Stimulated activated naive CD8-positive, alpha-beta T cell treated with anti-CD3 and anti-CD28 coated beads, Interleukin-15, amount 100 ng/mL, for 72 hours (primary cell): ENCODE measurements around the gene TMEM82.

Experiments
- ATAC-seq: fragments of 150-1000 bp; cut with Tn5 transposase; 2 replicates; pipeline ENCODE4 v1.10.0; 2021; ENCODE audit warnings: mild to moderate bottlenecking, moderate library complexity
- DNase-seq, 2 donors: peaks; one replicate each; pipeline ENCODE4 v3.0.0; 2021 to 2022
- H3K27ac Mint-ChIP-seq, 2 donors: one replicate each; pipeline ENCODE4 v1.8.0; 2022; ENCODE audit warnings: mild to moderate bottlenecking in 2 of 2, mixed read lengths in 2 of 2, moderate library complexity in 2 of 2
- H3K27me3 Mint-ChIP-seq: one replicate; pipeline ENCODE4 v1.8.0; 2022; ENCODE audit warnings: mixed read lengths
- H3K4me1 Mint-ChIP-seq: one replicate; pipeline ENCODE4 v1.8.0; 2022; ENCODE audit warnings: mild to moderate bottlenecking, mixed read lengths
- H3K4me3 Mint-ChIP-seq, 2 donors: one replicate each; pipeline ENCODE4 v1.8.0; 2022; ENCODE audit warnings: mild to moderate bottlenecking in 2 of 2, mixed read lengths in 2 of 2, moderate library complexity in 1 of 2
- H3K9me3 Mint-ChIP-seq, 2 donors: one replicate each; pipeline ENCODE4 v1.8.0; 2022; ENCODE audit warnings: mixed read lengths in 2 of 2

Gene TMEM82

GRCh38 chr1:15712168-15712567 lies 30.1 kb upstream of the TMEM82 start:
- DNase-seq: no peak
- ATAC-seq: peak; percentile 70
- no peaks in the 10 kb centered on the region for H3K27me3 Mint-ChIP-seq
- no peak overlapping the region for H3K27ac Mint-ChIP-seq
- H3K9me3 Mint-ChIP-seq: no peaks in the 10 kb centered on the region
- H3K4me1 Mint-ChIP-seq: peaks cover 13% of the 10 kb centered on the region
- no peak overlapping the region for H3K4me3 Mint-ChIP-seq

GRCh38 chr1:15714406-15715136 lies 27.7 kb upstream of the TMEM82 start:
- Mint-ChIP-seq H3K27me3 (no peaks in the 10 kb centered on the region), H3K27ac (no peak overlapping the region), H3K4me1 (peaks cover 13% of the 10 kb centered on the region), H3K9me3 (no peaks in the 10 kb centered on the region), H3K4me3 (no peak overlapping the region)
- ATAC-seq (no peak), DNase-seq (no peak)

- Mint-ChIP-seq H3K27ac (no peak overlapping the region), H3K9me3 (no peaks in the 10 kb centered on the region)
- no peak for ATAC-seq
These were observed 24.7 kb upstream of the TMEM82 start for GRCh38 chr1:15717418-15718125.

GRCh38 chr1:15718199-15718601 lies 24.1 kb upstream of the TMEM82 start:
- Mint-ChIP-seq H3K4me3 (no peak overlapping the region), H3K27me3 (no peaks in the 10 kb centered on the region), H3K9me3 (no peaks in the 10 kb centered on the region), H3K4me1 (no peaks in the 10 kb centered on the region), H3K27ac (peak overlapping the region in 1 of 2 donors; percentile 89)
- ATAC-seq (no peak), DNase-seq (no peak)

More at GRCh38 chr1:15717418-15718125, 24.7 kb upstream of the TMEM82 start:
- Mint-ChIP-seq H3K4me3 (no peak overlapping the region), H3K27me3 (no peaks in the 10 kb centered on the region), H3K4me1 (no peaks in the 10 kb centered on the region)
- no peak for DNase-seq

GRCh38 chr1:15719381-15720120 lies 22.7 kb upstream of the TMEM82 start:
- Mint-ChIP-seq H3K27ac (peak overlapping the region in 1 of 2 donors; percentile 68), H3K27me3 (no peaks in the 10 kb centered on the region), H3K4me1 (no peaks in the 10 kb centered on the region), H3K4me3 (no peak overlapping the region), H3K9me3 (no peaks in the 10 kb centered on the region)
- DNase-seq: no peak
- no peak for ATAC-seq

- Mint-ChIP-seq H3K4me1 (no peaks in the 10 kb centered on the region), H3K27ac (no peak overlapping the region), H3K27me3 (no peaks in the 10 kb centered on the region), H3K4me3 (no peak overlapping the region), H3K9me3 (no peaks in the 10 kb centered on the region)
- DNase-seq (no peak), ATAC-seq (no peak)
These were observed 21.4 kb upstream of the TMEM82 start for GRCh38 chr1:15720861-15721260.

- no peaks in the 10 kb centered on the region for H3K4me1 Mint-ChIP-seq
- H3K9me3 Mint-ChIP-seq: no peaks in the 10 kb centered on the region
- no peaks in the 10 kb centered on the region for H3K27me3 Mint-ChIP-seq
- ATAC-seq (no peak), DNase-seq (no peak)
- H3K27ac Mint-ChIP-seq: peak overlapping the region; percentile 15 to 67
- H3K4me3 Mint-ChIP-seq: no peak overlapping the region
These were observed 19.9 kb upstream of the TMEM82 start for GRCh38 chr1:15722411-15722810.

- H3K4me1 Mint-ChIP-seq: no peaks in the 10 kb centered on the region
- H3K9me3 Mint-ChIP-seq: no peaks in the 10 kb centered on the region
- no peak for ATAC-seq
- DNase-seq: no peak
- peak overlapping the region; percentile 15 to 84 for H3K27ac Mint-ChIP-seq
- no peak overlapping the region for H3K4me3 Mint-ChIP-seq
- no peaks in the 10 kb centered on the region for H3K27me3 Mint-ChIP-seq
These were observed 19.3 kb upstream of the TMEM82 start for GRCh38 chr1:15722836-15723532.

GRCh38 chr1:15723631-15724246 lies 18.6 kb upstream of the TMEM82 start:
- H3K4me3 Mint-ChIP-seq: no peak overlapping the region
- no peaks in the 10 kb centered on the region for H3K27me3 Mint-ChIP-seq

GRCh38 chr1:15724949-15725880 lies 17.1 kb upstream of the TMEM82 start:
- ATAC-seq (no peak), DNase-seq (no peak)
- H3K9me3 Mint-ChIP-seq: no peaks in the 10 kb centered on the region
- no peaks in the 10 kb centered on the region for H3K4me1 Mint-ChIP-seq
- H3K4me3 Mint-ChIP-seq: no peak overlapping the region
- no peaks in the 10 kb centered on the region for H3K27me3 Mint-ChIP-seq
- peak overlapping the region in 1 of 2 donors; percentile 63 for H3K27ac Mint-ChIP-seq

More at GRCh38 chr1:15723631-15724246, 18.6 kb upstream of the TMEM82 start:
- H3K27ac Mint-ChIP-seq: peak overlapping the region in 1 of 2 donors; percentile 82
- DNase-seq (no peak), ATAC-seq (no peak)
- H3K4me1 Mint-ChIP-seq: no peaks in the 10 kb centered on the region
- no peaks in the 10 kb centered on the region for H3K9me3 Mint-ChIP-seq

GRCh38 chr1:15726508-15726907 lies 15.8 kb upstream of the TMEM82 start:
- H3K4me1 Mint-ChIP-seq: no peaks in the 10 kb centered on the region
- H3K9me3 Mint-ChIP-seq: no peaks in the 10 kb centered on the region
- H3K27me3 Mint-ChIP-seq: no peaks in the 10 kb centered on the region
- H3K27ac Mint-ChIP-seq: no peak overlapping the region
- ATAC-seq: no peak
- no peak overlapping the region for H3K4me3 Mint-ChIP-seq
- DNase-seq: no peak

- ATAC-seq (no peak), DNase-seq (no peak)
- no peak overlapping the region for H3K4me3 Mint-ChIP-seq
- no peaks in the 10 kb centered on the region for H3K27me3 Mint-ChIP-seq
- H3K4me1 Mint-ChIP-seq: no peaks in the 10 kb centered on the region
- no peak overlapping the region for H3K27ac Mint-ChIP-seq
- H3K9me3 Mint-ChIP-seq: no peaks in the 10 kb centered on the region
These were observed 15.3 kb upstream of the TMEM82 start for GRCh38 chr1:15727021-15727420.

GRCh38 chr1:15727424-15727823 lies 14.9 kb upstream of the TMEM82 start:
- Mint-ChIP-seq H3K27me3 (no peaks in the 10 kb centered on the region), H3K9me3 (no peaks in the 10 kb centered on the region), H3K4me1 (no peaks in the 10 kb centered on the region), H3K27ac (no peak overlapping the region), H3K4me3 (no peak overlapping the region)
- ATAC-seq (no peak), DNase-seq (no peak)

- Mint-ChIP-seq H3K4me3 (no peak overlapping the region), H3K4me1 (no peaks in the 10 kb centered on the region), H3K9me3 (no peaks in the 10 kb centered on the region), H3K27me3 (no peaks in the 10 kb centered on the region), H3K27ac (no peak overlapping the region)
- ATAC-seq (no peak), DNase-seq (no peak)
These were observed 14.3 kb upstream of the TMEM82 start for GRCh38 chr1:15727866-15728534.
